ENCODE results near the gene CFAP54. TPM values are rescaled to one million over a fixed set of nuclear protein-coding genes. Genes with fewer than 3 reads are reported as not detected.

The CFAP54 gene
- total RNA-seq, 2 donors from 2014 or later = 0.61 to 0.87 TPM

Other genes with a start within 250 kb of the CFAP54 start
- 10 to 100 TPM; 28.5 to 38.1 TPM for gene CDK17, start 89.1 kb upstream of the CFAP54 start, total RNA-seq

Measured in activated T-helper 17 cell treated with anti-CD3 and anti-CD28 coated beads, Interleukin-2, amount 50 U/mL, for 72 hours (primary cell).